AG09309 (cell line): ENCODE measurements around the gene MYO7A.

Source experiments
- DNase-seq: peaks from one replicate; pipeline ENCODE4 v3.0.0-alpha.2; 2010; ENCODE audit warnings: low read depth
- H3K4me3 ChIP-seq: 2 replicates; pipeline ENCODE4 v1.5.1; 2011; ENCODE audit warnings: mild to moderate bottlenecking, low read depth, low read length, moderate library complexity; ENCODE audit not compliant: control insufficient read depth
- CTCF ChIP-seq: IDR thresholded peaks from 2 replicates; pipeline ENCODE4 v1.5.1; 2011; ENCODE audit warnings: mild to moderate bottlenecking, low read depth, low read length, inconsistent platforms; ENCODE audit not compliant: insufficient read depth, control insufficient read depth; ENCODE audit errors: missing control alignments

Gene MYO7A

GRCh38 chr11:77146261-77147035, 18.4 kb downstream of the MYO7A start:
- no peak for DNase-seq
- no peak for TF ChIP-seq CTCF

GRCh38 chr11:77147036-77147315, 18.9 kb downstream of the MYO7A start:
- DNase-seq: no peak
- H3K4me3 ChIP-seq: no peak overlapping the region
- TF ChIP-seq CTCF: no peak

More at GRCh38 chr11:77146261-77147035, 18.4 kb downstream of the MYO7A start:
- H3K4me3 ChIP-seq: no peak overlapping the region

- DNase-seq: no peak
- TF ChIP-seq CTCF: no peak
- H3K4me3 ChIP-seq: no peak overlapping the region
Observed at GRCh38 chr11:77147668-77148321, 19.7 kb downstream of the MYO7A start.

GRCh38 chr11:77148963-77149715, 21.1 kb downstream of the MYO7A start:
- no peak for TF ChIP-seq CTCF
- H3K4me3 ChIP-seq: no peak overlapping the region
- no peak for DNase-seq

GRCh38 chr11:77149716-77150392, 21.8 kb downstream of the MYO7A start:
- H3K4me3 ChIP-seq: no peak overlapping the region
- no peak for TF ChIP-seq CTCF

GRCh38 chr11:77150836-77151235, 22.8 kb downstream of the MYO7A start:
- DNase-seq: no peak
- H3K4me3 ChIP-seq: no peak overlapping the region
- no peak for TF ChIP-seq CTCF

More at GRCh38 chr11:77149716-77150392, 21.8 kb downstream of the MYO7A start:
- DNase-seq: no peak
